IMR-90 (cell line): ENCODE results near the gene SMARCC2. TPM values are rescaled to one million over a fixed set of nuclear protein-coding genes. Genes with fewer than 3 reads are reported as not detected.

ENCODE experiments used
- polyA plus RNA-seq, 3 experiments: library from polyadenylated mRNA; depleted of rRNA; stranded (reverse); fragments of >200 nt; gene quantifications; 2 replicates each; pipeline ENCODE4 v1.2.3, GENCODE V29; 2012; ENCODE audit warnings: low replicate concordance in 1 of 3
- total RNA-seq: library from RNA; depleted of rRNA; stranded (reverse); fragments of >200 nt; gene quantifications from 2 replicates; pipeline ENCODE4 v1.2.3, GENCODE V29; 2012; rRNA removed

The SMARCC2 gene
- total and polyA plus RNA-seq, 2 of the 4 experiments (the other 2 are of a cell fraction) = 42.3 to 43.8 TPM

Other genes starting within 250 kb of the SMARCC2 start
- gene PMEL, start 223.4 kb downstream of the SMARCC2 start, total RNA-seq = 1.4 and 1.7 TPM in 2 replicates
- gene PMEL, start 223.4 kb downstream of the SMARCC2 start, polyA plus RNA-seq (2012; rRNA removed) = 5.8 and 5.9 TPM in 2 replicates
- gene CDK2, start 222.7 kb downstream of the SMARCC2 start, total RNA-seq = 40.0 and 42.5 TPM in 2 replicates
- 61.7 and 101 TPM in 2 replicates for gene CDK2, start 222.7 kb downstream of the SMARCC2 start, polyA plus RNA-seq (2012; rRNA removed)
- gene RAB5B, start 215.4 kb downstream of the SMARCC2 start, total RNA-seq = 54.4 and 56.5 TPM in 2 replicates
- 85.6 and 99.2 TPM in 2 replicates for gene RAB5B, start 215.4 kb downstream of the SMARCC2 start, polyA plus RNA-seq (2012; rRNA removed)
- gene SUOX, start 192.2 kb downstream of the SMARCC2 start, total RNA-seq = 13.1 and 19.4 TPM in 2 replicates
- gene SUOX, start 192.2 kb downstream of the SMARCC2 start, polyA plus RNA-seq (2012; rRNA removed) = 17.8 and 19.2 TPM in 2 replicates
- 1.4 and 1.8 TPM in 2 replicates for gene IKZF4, start 168.4 kb downstream of the SMARCC2 start, total RNA-seq
- gene IKZF4, start 168.4 kb downstream of the SMARCC2 start, polyA plus RNA-seq (2012; rRNA removed) = 6.6 and 7.1 TPM in 2 replicates
- gene RPS26, start 147.6 kb downstream of the SMARCC2 start, total RNA-seq = 307 and 977 TPM in 2 replicates
- 1,049 and 1,824 TPM in 2 replicates for gene RPS26, start 147.6 kb downstream of the SMARCC2 start, polyA plus RNA-seq (2012; rRNA removed)
- gene ERBB3, start 109.3 kb downstream of the SMARCC2 start, total RNA-seq = 2.2 and 2.5 TPM in 2 replicates
- 1.4 and 1.5 TPM in 2 replicates for gene ERBB3, start 109.3 kb downstream of the SMARCC2 start, polyA plus RNA-seq (2012; rRNA removed)
- 198 and 251 TPM in 2 replicates for gene PA2G4, start 84.9 kb downstream of the SMARCC2 start, total RNA-seq
- gene PA2G4, start 84.9 kb downstream of the SMARCC2 start, polyA plus RNA-seq (2012; rRNA removed) = 158 and 166 TPM in 2 replicates
- gene RPL41, start 72.8 kb downstream of the SMARCC2 start, total RNA-seq = 1,119 and 1,341 TPM in 2 replicates
- 8,623 and 9,394 TPM in 2 replicates for gene RPL41, start 72.8 kb downstream of the SMARCC2 start, polyA plus RNA-seq (2012; rRNA removed)
- gene ZC3H10, start 71.2 kb downstream of the SMARCC2 start, total RNA-seq = 3.3 and 3.6 TPM in 2 replicates
- 1.1 and 1.5 TPM in 2 replicates for gene ZC3H10, start 71.2 kb downstream of the SMARCC2 start, polyA plus RNA-seq (2012; rRNA removed)
- gene ESYT1, start 61.2 kb downstream of the SMARCC2 start, total RNA-seq = 137 and 150 TPM in 2 replicates
- gene ESYT1, start 61.2 kb downstream of the SMARCC2 start, polyA plus RNA-seq (2012; rRNA removed) = 153 and 157 TPM in 2 replicates
- 78.3 and 90.0 TPM in 2 replicates for gene MYL6B, start 36.9 kb downstream of the SMARCC2 start, total RNA-seq
- 112 and 117 TPM in 2 replicates for gene MYL6B, start 36.9 kb downstream of the SMARCC2 start, polyA plus RNA-seq (2012; rRNA removed)
- 4,816 and 6,155 TPM in 2 replicates for gene MYL6, start 31.1 kb downstream of the SMARCC2 start, total RNA-seq
- 6,979 and 8,569 TPM in 2 replicates for gene MYL6, start 31.1 kb downstream of the SMARCC2 start, polyA plus RNA-seq (2012; rRNA removed)
- 191 and 272 TPM in 2 replicates for gene RNF41, start 32.4 kb upstream of the SMARCC2 start, total RNA-seq
- 112 and 125 TPM in 2 replicates for gene RNF41, start 32.4 kb upstream of the SMARCC2 start, polyA plus RNA-seq (2012; rRNA removed)
- gene NABP2, start 34.9 kb upstream of the SMARCC2 start, total RNA-seq = 29.2 and 31.4 TPM in 2 replicates
- 37.4 and 42.5 TPM in 2 replicates for gene NABP2, start 34.9 kb upstream of the SMARCC2 start, polyA plus RNA-seq (2012; rRNA removed)
- not detected in 2 replicates for gene SLC39A5, start 40.6 kb upstream of the SMARCC2 start, total RNA-seq
- not detected in 2 replicates for gene SLC39A5, start 40.6 kb upstream of the SMARCC2 start, polyA plus RNA-seq (2012; rRNA removed)
- gene ANKRD52, start 68.9 kb upstream of the SMARCC2 start, total RNA-seq = 15.4 and 16.1 TPM in 2 replicates
- gene ANKRD52, start 68.9 kb upstream of the SMARCC2 start, polyA plus RNA-seq (2012; rRNA removed) = 35.9 and 36.2 TPM in 2 replicates
- 4.7 TPM in 2 replicates for gene COQ10A, start 77.5 kb upstream of the SMARCC2 start, total RNA-seq
- 10.2 and 10.8 TPM in 2 replicates for gene COQ10A, start 77.5 kb upstream of the SMARCC2 start, polyA plus RNA-seq (2012; rRNA removed)
- 90.5 and 139 TPM in 2 replicates for gene CS, start 110.8 kb upstream of the SMARCC2 start, total RNA-seq
- gene CS, start 110.8 kb upstream of the SMARCC2 start, polyA plus RNA-seq (2012; rRNA removed) = 120 and 146 TPM in 2 replicates
- 65.2 and 76.7 TPM in 2 replicates for gene CNPY2, start 126.5 kb upstream of the SMARCC2 start, total RNA-seq
- 175 and 177 TPM in 2 replicates for gene CNPY2, start 126.5 kb upstream of the SMARCC2 start, polyA plus RNA-seq (2012; rRNA removed)
- 7.5 and 9.7 TPM in 2 replicates for gene PAN2, start 144.5 kb upstream of the SMARCC2 start, total RNA-seq
- gene PAN2, start 144.5 kb upstream of the SMARCC2 start, polyA plus RNA-seq (2012; rRNA removed) = 16.6 and 20.2 TPM in 2 replicates
- not detected in 2 replicates for gene IL23A, start 149.4 kb upstream of the SMARCC2 start, total RNA-seq
- gene IL23A, start 149.4 kb upstream of the SMARCC2 start, polyA plus RNA-seq (2012; rRNA removed) = 0.17 and 0.55 TPM in 2 replicates
- 125 and 182 TPM in 2 replicates for gene STAT2, start 170.6 kb upstream of the SMARCC2 start, total RNA-seq
- 63.9 and 99.3 TPM in 2 replicates for gene STAT2, start 170.6 kb upstream of the SMARCC2 start, polyA plus RNA-seq (2012; rRNA removed)
- not detected in 2 replicates for gene APOF, start 173.4 kb upstream of the SMARCC2 start, total RNA-seq
- not detected in 2 replicates for gene APOF, start 173.4 kb upstream of the SMARCC2 start, polyA plus RNA-seq (2012; rRNA removed)